CD4-positive, alpha-beta T cell treated with Interleukin-15 for 4 hours (primary cell): ENCODE measurements around the gene PLCB4.

Experiments
- DNase-seq: peaks from one replicate; pipeline ENCODE4 v3.0.0-alpha.2; 2020; ENCODE audit warnings: low spot score

The PLCB4 gene

GRCh38 chr20:9402546-9402945, 333.7 kb downstream of the PLCB4 start:
- DNase-seq = no peak

DNA sequence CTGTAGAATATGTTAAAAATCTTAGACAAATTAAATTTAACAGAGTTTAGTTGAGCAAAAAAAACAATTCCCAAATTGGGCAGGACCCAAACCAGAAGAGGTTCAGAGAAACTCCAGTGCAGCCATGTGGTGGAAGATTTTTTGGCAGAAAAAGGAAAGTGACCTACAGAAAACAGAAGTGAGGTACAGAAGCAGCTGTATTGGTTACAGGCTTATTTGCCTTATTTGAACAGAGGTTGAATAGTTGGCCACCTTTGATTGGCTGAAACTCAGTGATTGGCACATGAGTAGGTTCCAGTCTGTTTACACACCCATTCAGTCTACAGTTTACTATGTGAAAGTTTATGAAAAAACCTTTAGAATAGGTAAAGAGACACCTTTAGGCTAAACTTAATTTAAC, 334.6 kb downstream of the PLCB4 start:
- DNase-seq = no peak

GRCh38 chr20:9407805-9408421, 339.0 kb downstream of the PLCB4 start:
- DNase-seq = peak; percentile 39

- no peak for DNase-seq
Measured at GRCh38 chr20:9408422-9409300, 339.8 kb downstream of the PLCB4 start.

- no peak for DNase-seq
Measured at GRCh38 chr20:9409352-9409751, 340.5 kb downstream of the PLCB4 start.

GRCh38 chr20:9409981-9410380, 341.1 kb downstream of the PLCB4 start:
- DNase-seq = no peak

GRCh38 chr20:9411833-9412232, 342.9 kb downstream of the PLCB4 start:
- no peak for DNase-seq

GRCh38 chr20:9412309-9412708, 343.4 kb downstream of the PLCB4 start:
- DNase-seq = no peak

DNA sequence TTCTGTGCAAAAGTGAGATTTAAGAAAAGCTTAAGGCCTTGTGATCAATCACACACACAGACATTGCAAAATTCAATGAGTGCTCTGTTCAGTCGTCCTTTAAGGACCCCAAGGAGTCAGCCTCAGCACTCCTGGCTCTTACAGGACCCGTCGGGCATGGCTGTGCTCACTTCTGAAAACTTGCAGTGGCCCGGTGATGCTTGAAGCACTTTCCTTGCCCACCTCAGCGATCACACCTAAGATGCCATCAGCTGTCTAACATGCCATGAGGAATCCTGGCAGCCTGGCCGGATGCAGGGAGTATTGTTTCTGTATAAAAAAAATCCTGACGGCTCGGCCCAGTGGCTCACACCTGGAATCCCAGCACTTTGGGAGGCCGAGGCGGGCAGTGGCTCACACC, 344.1 kb downstream of the PLCB4 start:
- no peak for DNase-seq

GRCh38 chr20:9415426-9415825, 346.5 kb downstream of the PLCB4 start:
- DNase-seq = no peak

- no peak for DNase-seq
Measured at GRCh38 chr20:9416421-9416820, 347.5 kb downstream of the PLCB4 start.

DNA sequence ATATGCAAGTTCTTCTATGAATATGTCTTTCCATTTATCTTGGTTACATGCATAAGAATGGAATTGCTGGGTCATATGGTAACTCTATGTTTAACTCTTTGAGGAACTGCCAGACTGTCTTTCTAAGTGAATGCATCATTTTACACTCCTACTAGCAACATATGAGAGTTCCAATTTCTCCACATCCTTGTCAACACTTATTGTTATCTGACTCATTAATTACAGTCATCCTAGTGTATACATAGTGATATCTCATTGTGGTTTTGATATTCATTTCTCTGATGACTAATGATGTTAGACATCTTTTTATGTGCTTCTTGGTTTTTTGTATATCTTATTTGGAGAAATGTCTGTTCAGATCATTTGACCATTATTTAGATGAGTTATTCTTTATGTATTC, 348.8 kb downstream of the PLCB4 start:
- DNase-seq = no peak

GRCh38 chr20:9422321-9423057, 353.6 kb downstream of the PLCB4 start:
- DNase-seq = no peak

- no peak for DNase-seq
Measured at GRCh38 chr20:9424551-9424950, 355.7 kb downstream of the PLCB4 start.

DNA sequence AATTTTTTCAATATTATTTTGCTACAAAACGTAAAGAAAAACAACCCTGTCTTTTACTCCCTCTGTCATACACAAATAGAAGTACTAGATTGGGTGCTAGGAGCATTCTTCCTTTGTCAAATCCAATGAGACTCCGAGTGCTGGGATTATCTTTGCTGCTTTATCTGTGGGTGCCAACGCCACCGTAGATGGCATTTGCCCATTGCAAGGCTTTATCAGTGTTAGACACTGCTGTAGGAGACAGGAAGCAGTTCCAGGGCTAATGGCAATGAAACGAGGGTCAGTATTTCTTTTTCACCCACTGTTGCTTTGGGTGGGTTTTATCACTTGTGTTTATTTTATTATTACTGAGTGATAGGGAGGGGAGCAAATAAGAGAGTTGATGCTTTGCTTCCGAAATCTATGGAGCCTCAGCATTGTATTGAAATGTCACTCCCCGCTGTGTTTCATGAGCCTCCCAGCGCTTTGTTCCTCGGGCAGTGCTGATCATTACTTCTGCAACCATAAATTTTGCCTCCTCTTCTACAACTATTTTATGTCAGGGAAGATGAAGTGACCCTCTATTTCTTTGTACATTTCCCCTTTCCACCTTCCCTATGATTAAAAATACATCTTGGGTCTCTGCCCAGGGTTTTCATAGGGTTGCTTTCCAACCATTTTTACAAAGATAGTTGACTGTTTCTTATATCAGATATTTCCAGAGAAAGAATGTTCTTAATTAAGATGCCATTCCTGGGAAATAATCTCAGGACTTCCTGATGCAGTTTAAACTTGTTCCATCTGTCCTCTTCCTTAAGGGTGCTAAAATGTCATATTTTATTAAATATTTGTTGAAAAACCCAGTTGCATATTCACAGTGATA, 358.8 kb downstream of the PLCB4 start:
- no peak for DNase-seq

DNA sequence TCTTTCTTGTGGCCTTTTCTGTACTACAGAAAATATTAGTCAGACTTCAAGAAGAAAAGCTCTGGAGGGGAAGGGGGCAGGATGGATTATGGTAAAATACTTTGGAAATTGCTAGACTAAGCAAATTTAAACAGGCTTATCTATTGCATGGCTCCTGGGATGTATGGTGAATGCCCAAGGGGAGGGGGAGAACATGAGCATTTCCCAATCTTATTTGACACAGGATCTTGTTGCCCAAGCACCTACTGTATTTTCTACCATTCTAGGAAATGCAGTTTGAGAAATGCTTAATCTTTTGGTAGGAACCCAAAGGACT, 359.4 kb downstream of the PLCB4 start:
- no peak for DNase-seq

GRCh38 chr20:9439806-9440205, 370.9 kb downstream of the PLCB4 start:
- DNase-seq = no peak

DNA sequence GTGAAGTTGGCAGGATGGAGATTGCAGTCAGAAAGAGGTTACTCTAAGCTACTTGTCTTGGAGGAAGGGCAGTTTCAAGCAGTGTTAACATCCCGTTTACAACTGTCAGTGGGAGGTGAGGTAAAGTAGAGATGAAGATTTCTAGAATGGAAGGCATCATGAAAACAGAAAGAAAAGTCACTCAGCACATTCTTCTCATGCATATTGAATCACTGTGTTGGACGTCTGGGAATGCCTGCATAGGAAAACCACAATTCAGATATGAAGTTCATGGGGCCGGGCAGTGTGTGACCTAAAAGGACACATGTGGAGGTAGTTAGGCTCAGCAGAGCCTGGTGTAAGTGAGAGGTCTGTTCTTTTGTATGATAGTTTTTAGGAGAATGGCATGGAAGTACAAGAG, 372.0 kb downstream of the PLCB4 start:
- no peak for DNase-seq

GRCh38 chr20:9441948-9442347, 373.1 kb downstream of the PLCB4 start:
- no peak for DNase-seq

GRCh38 chr20:9442858-9443257, 374.0 kb downstream of the PLCB4 start:
- DNase-seq = no peak

DNA sequence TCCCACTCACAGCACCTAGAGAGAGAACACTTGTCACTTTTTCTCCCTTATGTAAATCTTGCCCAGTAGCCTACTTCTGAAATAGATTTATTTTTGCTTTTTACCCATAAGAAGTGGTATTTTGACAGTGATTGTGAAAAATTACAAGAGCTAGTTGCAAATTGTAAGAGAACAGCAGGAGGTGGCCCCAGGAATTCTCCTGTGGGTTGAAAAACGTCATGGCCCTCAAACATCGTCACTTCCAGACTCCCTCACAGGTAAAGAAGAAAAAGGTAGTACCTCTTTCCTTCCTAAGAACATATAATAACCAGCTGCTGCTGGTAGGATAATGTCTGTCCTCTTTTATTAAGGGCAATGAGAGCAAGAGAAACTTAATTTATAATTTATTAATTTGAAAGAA, 376.0 kb downstream of the PLCB4 start:
- DNase-seq = no peak

DNA sequence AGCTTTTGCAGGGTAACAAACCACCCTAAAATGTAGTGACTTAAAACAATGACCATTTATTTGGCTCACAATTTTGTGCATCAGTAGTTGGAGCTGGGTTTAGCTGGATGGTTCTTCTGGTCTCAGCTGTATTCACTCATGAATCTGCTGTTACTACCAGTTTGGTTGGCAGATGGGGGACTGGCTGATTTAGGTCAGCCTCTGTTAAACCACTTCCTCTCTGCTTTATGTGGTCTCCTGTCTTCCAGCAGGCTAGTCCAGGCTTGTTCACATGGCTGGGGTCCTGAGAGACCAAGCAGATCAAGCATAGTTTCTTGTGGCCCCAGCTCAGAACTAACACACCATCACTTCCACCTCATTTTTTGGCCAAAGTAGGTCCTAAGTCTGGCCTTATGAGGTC, 378.3 kb downstream of the PLCB4 start:
- DNase-seq = no peak
